Measurements from ENCODE around the gene SPRTN.

- TF ChIP-seq CTCF (IDR thresholded peaks at IDR 0.05) (no peak), ZFX (IDR thresholded peaks at IDR 0.05; ENCODE audit: borderline replicate concordance) (no peak)
Measured at GRCh38 chr1:231397886-231398671, 60.0 kb downstream of the SPRTN start.
